C4-2B (cell line): Measurements from ENCODE around the gene DYNC2I2.

ENCODE experiments used
- CTCF ChIP-seq: fragments of 450-650 bp; conservative IDR thresholded peaks from 2 replicates; pipeline ENCODE4 v1.5.1; 2017; ENCODE audit warnings: mild to moderate bottlenecking
- ZFX ChIP-seq: fragments of 450-650 bp; IDR thresholded peaks from 2 replicates; pipeline ENCODE4 v1.6.1; 2017

DNA sequence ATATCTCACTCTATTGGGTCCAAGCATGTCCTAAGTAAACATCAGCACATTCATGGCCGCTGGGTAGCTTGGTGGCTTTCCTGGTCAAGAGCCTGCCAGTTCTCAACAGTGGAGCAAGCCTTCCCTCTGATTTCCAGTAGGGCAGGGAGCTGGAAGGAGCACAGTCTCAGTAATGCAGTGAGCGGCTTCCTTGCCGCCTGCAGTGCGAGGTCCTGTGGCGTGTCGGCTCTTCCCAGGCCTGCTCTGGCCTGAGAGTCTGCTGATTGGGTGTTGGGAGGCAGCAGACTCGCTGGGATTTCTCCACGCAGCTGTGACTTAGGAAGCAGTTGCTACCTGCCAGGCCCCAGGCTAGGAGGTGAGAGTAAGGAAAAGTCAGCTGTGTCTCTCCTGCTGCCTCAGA, 53.0 kb downstream of the DYNC2I2 start:
- no peak for TF ChIP-seq CTCF
- no peak for TF ChIP-seq ZFX
